Common myeloid progenitor, CD34-positive (primary cell): ENCODE data around the gene ABCA13.

Experiments used
- CTCF ChIA-PET: fragments of 350-600 bp; sonication (Branson Sonifier 250); formaldehyde crosslinking; loops from one replicate; lab custom pipeline; 2021; ENCODE audit warnings: antibody characterized with exemption; lab: Charles Lee
- POLR2A ChIA-PET: fragments of 350-600 bp; sonication (Branson Sonifier 250); formaldehyde crosslinking; loops from one replicate; lab custom pipeline; 2021; ENCODE audit warnings: antibody characterized with exemption; lab: Charles Lee
- DNase-seq, 3 donors: peaks; one replicate each; pipeline versions ENCODE4 v3.0.0 to v3.0.0-alpha.2; 2013
- H3K27ac ChIP-seq, 2 experiments: 1 replicate in 1 of 2; 2 replicates in 1 of 2; pipeline ENCODE4 v1.7.0; 2013; ENCODE audit warnings: inconsistent platforms in 2 of 2, low read length in 2 of 2, mild to moderate bottlenecking in 2 of 2, low read depth in 1 of 2, moderate library complexity in 1 of 2; ENCODE audit not compliant: severe bottlenecking in 2 of 2, insufficient read depth in 1 of 2, poor library complexity in 1 of 2
- H3K27me3 ChIP-seq, 5 experiments: replicated peaks in 2 of 5; 1 replicate in 3 of 5; 2 replicates in 2 of 5; pipeline versions ENCODE4 v1.6.1 to v1.7.0; 2013; ENCODE audit warnings: low read length in 4 of 5, mild to moderate bottlenecking in 2 of 5, moderate library complexity in 2 of 5, inconsistent platforms in 1 of 5; ENCODE audit not compliant: insufficient read depth in 5 of 5, control insufficient read depth in 4 of 5
- H3K36me3 ChIP-seq, 4 experiments: 1 replicate in 2 of 4; 2 replicates in 2 of 4; pipeline versions ENCODE4 v1.6.1 to v1.7.0; 2013; ENCODE audit warnings: low read length in 3 of 4, control low read depth in 1 of 4, mild to moderate bottlenecking in 1 of 4; ENCODE audit not compliant: control insufficient read depth in 4 of 4, insufficient read depth in 4 of 4
- H3K4me1 ChIP-seq, 4 experiments: 1 replicate in 3 of 4; 2 replicates in 1 of 4; pipeline versions ENCODE4 v1.6.1 to v1.7.1; 2013; ENCODE audit warnings: low read length in 3 of 4, mild to moderate bottlenecking in 3 of 4, control low read depth in 1 of 4, inconsistent platforms in 1 of 4, moderate library complexity in 1 of 4; ENCODE audit not compliant: control insufficient read depth in 4 of 4, insufficient read depth in 4 of 4; ENCODE audit errors: control extremely low read depth in 1 of 4
- H3K4me3 ChIP-seq, 7 experiments: 1 replicate in 4 of 7; 2 replicates in 3 of 7; pipeline versions ENCODE4 v1.5.1 to v1.7.0; 2013; ENCODE audit warnings: mild to moderate bottlenecking in 7 of 7, low read length in 6 of 7, moderate library complexity in 6 of 7, inconsistent platforms in 2 of 7, low read depth in 2 of 7, control low read depth in 1 of 7; ENCODE audit not compliant: insufficient read depth in 4 of 7, control insufficient read depth in 1 of 7; ENCODE audit errors: extremely low read depth in 1 of 7
- H3K9me3 ChIP-seq, 5 experiments: 1 replicate in 4 of 5; 2 replicates in 1 of 5; pipeline versions ENCODE4 v1.6.1 to v1.7.1; 2013; ENCODE audit warnings: low read length in 4 of 5, mild to moderate bottlenecking in 2 of 5, inconsistent platforms in 1 of 5, low read depth in 1 of 5, moderate library complexity in 1 of 5; ENCODE audit not compliant: control insufficient read depth in 4 of 5, insufficient read depth in 2 of 5; ENCODE audit errors: control extremely low read depth in 1 of 5
- WGBS: methylation state at CpG from one replicate; pipeline ENCODE4 v1.1.5; 2013; ENCODE audit not compliant: insufficient coverage; 5-methylcytosine and 5-hydroxymethylcytosine counted together

ABCA13 gene

DNA sequence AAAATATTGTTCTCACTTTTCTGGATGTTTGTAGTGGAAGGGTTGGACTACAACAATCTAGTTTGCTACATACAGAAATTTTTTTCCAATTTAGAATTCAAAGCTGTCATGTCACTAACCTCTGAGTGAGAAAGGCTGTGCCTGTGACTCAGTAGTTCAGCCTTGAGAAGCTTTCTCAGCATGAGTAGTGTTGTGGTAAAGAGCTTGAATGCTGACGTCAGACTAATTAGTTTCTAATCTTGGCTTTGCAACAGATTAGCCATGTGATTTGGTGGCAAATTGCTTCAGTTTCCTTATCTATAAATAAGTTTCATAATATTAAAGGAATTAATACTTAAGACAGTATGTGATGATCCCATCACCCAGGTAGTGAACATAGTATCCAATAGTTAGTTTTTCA, 83.8 kb downstream of the ABCA13 start:
- no peaks in the 10 kb centered on the region for H3K4me1 ChIP-seq
- ChIA-PET POLR2A (no interaction called here), CTCF (no interaction called here)
- no peak overlapping the region for H3K27ac ChIP-seq
- H3K4me3 ChIP-seq, result no peak overlapping the region
- no peaks in the 10 kb centered on the region for H3K9me3 ChIP-seq
- no peak for DNase-seq
- H3K27me3 ChIP-seq, result no peaks in the 10 kb centered on the region
- no CpG with 5 or more reads among the region's 1 CpG for WGBS
- peaks cover 0 to 2% (median 0%) of the 10 kb centered on the region in 4 experiments for H3K36me3 ChIP-seq

DNA sequence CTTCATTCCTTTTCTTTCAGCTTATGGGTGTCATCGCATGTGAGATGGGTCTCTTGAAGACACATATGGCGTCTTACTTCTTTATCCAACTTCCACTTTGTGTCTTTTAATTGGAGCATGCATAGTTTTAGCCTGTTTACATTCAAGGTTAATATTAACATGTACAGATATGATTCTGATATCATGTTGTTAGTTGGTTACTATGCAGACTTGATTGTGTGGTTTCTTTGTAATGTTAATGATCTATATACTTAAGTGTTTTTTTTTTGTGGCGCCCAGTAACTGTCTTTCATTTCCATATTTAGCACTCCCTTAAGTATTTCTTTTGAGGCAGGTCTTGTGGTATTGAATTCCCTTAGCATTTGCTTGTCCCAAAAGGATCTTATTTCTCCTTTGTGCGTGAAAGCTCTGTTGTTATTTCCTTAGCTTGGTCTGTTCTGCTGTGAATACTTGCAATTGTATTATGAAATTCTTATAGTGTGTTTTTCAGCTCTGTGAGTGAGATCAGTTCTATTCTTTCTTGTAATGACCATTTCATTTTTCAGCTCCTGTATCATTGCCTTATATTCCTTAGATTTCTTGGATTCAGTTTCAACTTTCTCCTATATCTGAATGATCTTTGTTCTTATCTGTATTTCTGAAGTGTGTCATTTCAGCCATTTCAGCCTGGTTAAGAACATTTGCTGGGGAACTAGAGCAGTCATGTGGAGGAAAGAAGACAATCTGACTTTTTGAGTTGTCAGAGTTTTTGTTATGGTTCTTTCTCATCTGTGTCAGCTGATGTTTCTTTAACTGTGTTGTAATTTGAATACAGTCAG, 88.4 kb downstream of the ABCA13 start:
- H3K4me3 ChIP-seq, result no peak overlapping the region
- no CpG with 5 or more reads among the region's 4 CpGs for WGBS
- POLR2A ChIA-PET, result no interaction called here
- no peak for DNase-seq
- no peak overlapping the region for H3K27ac ChIP-seq
- no peaks in the 10 kb centered on the region for H3K9me3 ChIP-seq
- H3K4me1 ChIP-seq, result no peaks in the 10 kb centered on the region
- no peaks in the 10 kb centered on the region for H3K27me3 ChIP-seq
- CTCF ChIA-PET, result interaction anchor here (0.6 kb wide), 1 partner anchor 150 kb away, joined by 3 read pairs; no protein-coding TSS in a partner anchor
- H3K36me3 ChIP-seq, result peaks cover 0 to 3% (median 0%) of the 10 kb centered on the region in 4 experiments

DNA sequence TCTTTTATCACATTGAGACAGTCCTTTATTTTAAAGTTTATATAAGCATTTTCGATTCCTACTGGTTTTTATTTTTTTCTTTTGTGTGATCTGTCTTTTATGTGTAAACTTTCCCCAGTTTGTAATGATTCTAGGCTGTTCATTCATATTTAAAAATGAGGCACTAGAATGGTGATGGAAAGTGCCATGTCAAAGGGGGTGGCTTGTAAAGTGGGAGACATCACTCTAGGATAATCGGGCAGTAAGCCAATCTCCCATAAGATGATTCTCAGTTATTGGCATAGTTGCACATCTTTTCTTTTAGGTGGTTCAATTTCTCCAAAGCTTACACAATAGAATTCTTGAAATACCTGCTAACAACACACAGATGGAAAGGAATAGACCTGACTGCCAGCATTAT, 90.4 kb downstream of the ABCA13 start:
- DNase-seq, result no peak
- WGBS, result no CpG with 5 or more reads among the region's 2 CpGs
- Histone ChIP-seq H3K9me3 (no peaks in the 10 kb centered on the region), H3K27me3 (no peaks in the 10 kb centered on the region), H3K27ac (no peak overlapping the region), H3K36me3 (peaks cover 0 to 3% (median 0%) of the 10 kb centered on the region in 4 experiments), H3K4me1 (no peaks in the 10 kb centered on the region), H3K4me3 (no peak overlapping the region)
- ChIA-PET POLR2A (no interaction called here), CTCF (interaction anchor here (1.2 kb wide), 1 partner anchor 151 kb away, joined by 3 read pairs; no protein-coding TSS in a partner anchor)

DNA sequence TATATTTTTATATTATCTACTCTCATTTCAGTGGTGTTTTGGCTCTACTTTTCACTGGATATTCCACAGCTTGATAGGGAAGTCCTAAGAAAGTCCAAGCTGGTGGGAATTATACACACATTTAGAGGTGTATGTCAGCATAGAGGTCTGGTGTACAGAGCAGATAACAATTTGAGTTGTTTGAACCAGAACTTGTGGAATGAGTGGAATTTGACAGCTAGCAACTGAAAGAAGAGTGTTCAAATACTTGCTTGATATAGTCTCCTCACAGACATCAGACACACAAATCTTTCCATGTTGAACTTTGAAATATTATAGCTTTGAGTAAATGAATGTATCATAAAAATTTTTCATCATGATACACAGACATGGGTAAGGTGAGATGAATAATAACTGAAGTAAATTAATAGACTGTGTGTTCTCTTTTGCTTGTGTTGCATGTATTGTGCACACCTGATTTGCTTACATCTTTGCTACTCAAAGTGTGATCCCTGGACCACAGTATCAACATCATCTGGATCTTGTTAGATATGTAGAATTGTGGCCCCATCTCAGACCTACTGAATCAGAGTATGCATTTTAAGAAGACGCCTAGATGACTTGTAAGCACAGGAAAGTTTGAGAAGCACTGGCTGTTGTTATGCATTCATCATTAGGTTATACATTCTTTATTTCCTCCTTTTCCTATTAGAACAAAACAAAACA, 91.5 kb downstream of the ABCA13 start:
- Histone ChIP-seq H3K36me3 (peaks cover 0 to 3% (median 0%) of the 10 kb centered on the region in 4 experiments), H3K4me3 (no peak overlapping the region), H3K27ac (no peak overlapping the region), H3K9me3 (no peaks in the 10 kb centered on the region), H3K27me3 (no peaks in the 10 kb centered on the region), H3K4me1 (no peaks in the 10 kb centered on the region)
- ChIA-PET POLR2A (no interaction called here), CTCF (interaction anchor here (0.7 to 1.1 kb wide), 3 partner anchors 12 to 17 kb away, joined by 3 to 4 read pairs (median 3); no protein-coding TSS in a partner anchor)
- no CpG with 5 or more reads among the region's 1 CpG for WGBS
- DNase-seq, result no peak

DNA sequence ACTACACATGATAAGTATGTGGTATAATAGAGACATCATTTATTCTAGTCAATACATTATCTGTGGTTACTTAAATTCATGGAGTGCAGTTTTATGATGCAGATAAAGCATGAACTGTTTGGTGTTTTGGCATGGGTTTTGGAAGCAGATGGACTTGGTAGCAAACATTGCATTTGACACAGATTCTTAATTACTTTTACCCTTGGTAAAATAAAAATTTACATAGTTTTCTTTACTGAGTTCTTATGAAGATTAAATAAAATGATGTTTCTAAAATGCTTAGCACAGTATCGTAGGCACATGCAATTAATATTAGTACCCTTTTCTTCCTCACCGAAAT, 92.0 kb downstream of the ABCA13 start:
- Histone ChIP-seq H3K9me3 (no peaks in the 10 kb centered on the region), H3K36me3 (peaks cover 0 to 3% (median 0%) of the 10 kb centered on the region in 4 experiments), H3K27ac (no peak overlapping the region), H3K27me3 (no peaks in the 10 kb centered on the region), H3K4me3 (no peak overlapping the region), H3K4me1 (no peaks in the 10 kb centered on the region)
- no CpG with 5 or more reads among the region's 2 CpGs for WGBS
- no peak for DNase-seq
- ChIA-PET CTCF (interaction anchor here (0.7 to 1.1 kb wide), 3 partner anchors 11 to 18 kb away, joined by 3 to 4 read pairs (median 3); no protein-coding TSS in a partner anchor), POLR2A (no interaction called here)

DNA sequence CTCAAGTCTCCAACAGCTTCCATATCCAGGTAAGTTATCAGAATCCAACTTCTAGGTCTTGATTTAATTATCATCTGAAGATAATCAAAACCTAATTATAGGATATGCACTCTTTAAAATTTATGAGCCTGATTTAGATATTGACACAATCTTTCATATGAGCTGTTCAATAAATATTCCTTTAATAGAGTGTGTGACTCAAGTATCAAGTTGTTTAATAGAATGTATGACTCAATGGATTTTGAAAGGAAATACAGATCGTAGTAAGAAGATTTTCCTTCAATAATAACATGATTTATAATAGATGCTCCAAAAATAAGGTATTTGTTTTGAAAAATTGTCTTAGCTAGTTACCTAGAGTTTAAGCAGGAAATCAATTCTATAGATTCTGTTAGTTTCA, 97.8 kb downstream of the ABCA13 start:
- ChIA-PET CTCF (no interaction called here), POLR2A (no interaction called here)
- DNase-seq, result no peak
- no peaks in the 10 kb centered on the region for H3K27me3 ChIP-seq
- H3K27ac ChIP-seq, result no peak overlapping the region
- peaks cover 0 to 2% (median 0%) of the 10 kb centered on the region in 4 experiments for H3K36me3 ChIP-seq
- no peak overlapping the region for H3K4me3 ChIP-seq
- no CpG with 5 or more reads among the region's 1 CpG for WGBS
- H3K9me3 ChIP-seq, result no peaks in the 10 kb centered on the region
- H3K4me1 ChIP-seq, result no peaks in the 10 kb centered on the region

DNA sequence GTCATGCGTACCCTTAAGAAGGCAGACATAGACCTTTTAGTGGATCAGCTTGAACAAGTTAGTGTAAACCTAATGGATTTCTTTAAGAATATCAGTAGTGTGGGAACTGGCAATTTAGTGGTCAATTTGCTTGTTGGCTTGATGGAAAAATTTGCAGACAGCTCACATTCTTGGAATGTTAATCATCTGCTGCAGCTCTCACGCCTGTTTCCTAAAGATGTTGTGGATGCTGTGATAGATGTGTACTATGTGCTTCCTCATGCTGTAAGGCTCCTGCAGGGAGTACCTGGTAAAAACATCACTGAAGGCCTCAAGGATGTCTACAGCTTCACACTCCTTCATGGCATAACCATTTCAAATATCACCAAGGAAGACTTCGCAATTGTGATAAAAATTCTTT, 103.4 kb downstream of the ABCA13 start:
- H3K27me3 ChIP-seq, result no peaks in the 10 kb centered on the region
- ChIA-PET CTCF (interaction anchor here (1.3 kb wide), 1 partner anchor 11 kb away, joined by 4 read pairs; no protein-coding TSS in a partner anchor), POLR2A (no interaction called here)
- no peaks in the 10 kb centered on the region for H3K9me3 ChIP-seq
- 100% methylated on average over 1 of the region's 3 CpGs for WGBS
- DNase-seq, result no peak
- no peaks in the 10 kb centered on the region for H3K36me3 ChIP-seq
- peaks cover 2 to 14% (median 3%) of the 10 kb centered on the region in 4 experiments for H3K4me1 ChIP-seq
- no peak overlapping the region for H3K4me3 ChIP-seq
- no peak overlapping the region for H3K27ac ChIP-seq
